Mucosa of descending colon (tissue), 3 donors: ENCODE results near the gene MBNL1. TPM values are rescaled to one million over a fixed set of nuclear protein-coding genes. Genes with fewer than 3 reads are reported as not detected.

Experiments used
- ATAC-seq: fragments of 200-7000 bp; cut with Tn5 transposase; one replicate; pipeline ENCODE4 v1.9.1; 2020; ENCODE audit warnings: mild to moderate bottlenecking, moderate library complexity
- DNase-seq, 3 donors: peaks; one replicate each; pipeline ENCODE4 v3.0.0-alpha.2; 2020
- H3K36me3 ChIP-seq: fragments of 200-600 bp; one replicate; pipeline ENCODE4 v1.8.0; 2021; ENCODE audit warnings: low read depth, mild to moderate bottlenecking
- H3K4me1 ChIP-seq: fragments of 200-600 bp; one replicate; pipeline ENCODE4 v1.8.0; 2021; ENCODE audit warnings: low read depth, mild to moderate bottlenecking
- H3K4me3 ChIP-seq: fragments of 200-600 bp; one replicate; pipeline ENCODE4 v1.8.0; 2021; ENCODE audit warnings: mild to moderate bottlenecking
- H3K9me3 ChIP-seq: fragments of 200-600 bp; one replicate; pipeline ENCODE4 v1.8.0; 2021; ENCODE audit warnings: mild to moderate bottlenecking
- intact Hi-C, 2 donors: fragments of 100-400 bp; cut with DNase I in 1 of 2; cut with micrococcal nuclease in 1 of 2; formaldehyde crosslinking; loops; one replicate each; pipeline versions ENCODE4 v1.11.0 to v1.11.1; 2022; cut with DNase I, micrococcal nuclease
- total RNA-seq, 3 donors: library from RNA; stranded (reverse); fragmentation: NEBNext Ultra II Directional in 2 of 3; extraction: Animal tissue kit (Norgen Biotek cat#: 25700) in 2 of 3; gene quantifications; one replicate each; pipeline versions ENCODE4 v1.2.1 to v1.2.4, GENCODE V29; 2021 to 2023
- TF ChIP-seq, protein P1 (sequence below): fragments of 200-600 bp; IDR thresholded peaks from one replicate; pipeline ENCODE4 v1.8.0; 2022; ENCODE audit warnings: antibody characterized with exemption, mild to moderate bottlenecking
- donor health status: DM: no; HTN: no; CAD: no; lungs with moderate emphysema.
- donor health status: DM: no; HTN: no; CAD: no.
- donor health status: DM: no; HTN: yes; CAD: no.

Gene MBNL1
- total RNA-seq, 3 donors from 2014 or later, result 184 to 381 (median 215) TPM

- no peak for DNase-seq
- TF ChIP-seq, protein P1, sequence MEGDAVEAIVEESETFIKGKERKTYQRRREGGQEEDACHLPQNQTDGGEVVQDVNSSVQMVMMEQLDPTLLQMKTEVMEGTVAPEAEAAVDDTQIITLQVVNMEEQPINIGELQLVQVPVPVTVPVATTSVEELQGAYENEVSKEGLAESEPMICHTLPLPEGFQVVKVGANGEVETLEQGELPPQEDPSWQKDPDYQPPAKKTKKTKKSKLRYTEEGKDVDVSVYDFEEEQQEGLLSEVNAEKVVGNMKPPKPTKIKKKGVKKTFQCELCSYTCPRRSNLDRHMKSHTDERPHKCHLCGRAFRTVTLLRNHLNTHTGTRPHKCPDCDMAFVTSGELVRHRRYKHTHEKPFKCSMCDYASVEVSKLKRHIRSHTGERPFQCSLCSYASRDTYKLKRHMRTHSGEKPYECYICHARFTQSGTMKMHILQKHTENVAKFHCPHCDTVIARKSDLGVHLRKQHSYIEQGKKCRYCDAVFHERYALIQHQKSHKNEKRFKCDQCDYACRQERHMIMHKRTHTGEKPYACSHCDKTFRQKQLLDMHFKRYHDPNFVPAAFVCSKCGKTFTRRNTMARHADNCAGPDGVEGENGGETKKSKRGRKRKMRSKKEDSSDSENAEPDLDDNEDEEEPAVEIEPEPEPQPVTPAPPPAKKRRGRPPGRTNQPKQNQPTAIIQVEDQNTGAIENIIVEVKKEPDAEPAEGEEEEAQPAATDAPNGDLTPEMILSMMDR, result no peak
- no peaks in the 10 kb centered on the region for H3K9me3 ChIP-seq
- H3K36me3 ChIP-seq, result no peaks in the 10 kb centered on the region
- peaks cover 3% of the 10 kb centered on the region for H3K4me1 ChIP-seq
- intact Hi-C loops, result no loop called here
- no peak for ATAC-seq
- H3K4me3 ChIP-seq, result no peak overlapping the region
Observed at GRCh38 chr3:152350139-152350538, 81.4 kb downstream of the MBNL1 start.

DNA sequence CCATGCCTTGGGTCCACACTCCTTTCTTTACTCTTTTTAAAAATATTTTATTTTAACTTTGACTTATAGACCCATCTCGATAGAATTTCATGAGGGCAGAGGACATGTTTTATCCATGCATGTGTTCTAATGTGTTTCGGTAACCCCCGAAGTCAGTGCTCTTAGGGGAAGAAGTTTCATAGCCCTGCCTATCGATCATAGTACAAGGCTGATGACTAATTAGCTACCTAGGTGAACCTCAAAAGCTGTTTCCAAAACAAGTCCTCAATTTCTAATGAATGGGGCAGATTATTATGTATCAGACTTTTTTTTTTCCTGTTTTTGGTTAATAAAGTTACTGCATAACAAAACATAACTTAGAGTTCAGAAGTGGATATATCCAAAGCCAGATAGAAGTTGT is 82.0 kb downstream of the MBNL1 start:
- Histone ChIP-seq H3K4me1 (peaks cover 3% of the 10 kb centered on the region), H3K36me3 (no peaks in the 10 kb centered on the region), H3K4me3 (no peak overlapping the region), H3K9me3 (no peaks in the 10 kb centered on the region)
- intact Hi-C loops, result no loop called here
- no peak for DNase-seq
- ATAC-seq, result no peak
- TF ChIP-seq, protein P1, result no peak

- Histone ChIP-seq H3K4me3 (no peak overlapping the region), H3K9me3 (no peaks in the 10 kb centered on the region), H3K4me1 (peaks cover 3% of the 10 kb centered on the region), H3K36me3 (no peaks in the 10 kb centered on the region)
- intact Hi-C loops, result no loop called here
- TF ChIP-seq, protein P1, result no peak
- no peak for DNase-seq
- ATAC-seq, result no peak
Observed at GRCh38 chr3:152352554-152352953, 83.8 kb downstream of the MBNL1 start.

GRCh38 chr3:152353578-152353977 is 84.8 kb downstream of the MBNL1 start:
- no peak overlapping the region for H3K4me3 ChIP-seq
- ATAC-seq (no peak), DNase-seq (no peak)
- intact Hi-C loops, result no loop called here
- TF ChIP-seq, protein P1, result no peak
- no peaks in the 10 kb centered on the region for H3K36me3 ChIP-seq
- no peaks in the 10 kb centered on the region for H3K9me3 ChIP-seq
- H3K4me1 ChIP-seq, result no peaks in the 10 kb centered on the region

DNA sequence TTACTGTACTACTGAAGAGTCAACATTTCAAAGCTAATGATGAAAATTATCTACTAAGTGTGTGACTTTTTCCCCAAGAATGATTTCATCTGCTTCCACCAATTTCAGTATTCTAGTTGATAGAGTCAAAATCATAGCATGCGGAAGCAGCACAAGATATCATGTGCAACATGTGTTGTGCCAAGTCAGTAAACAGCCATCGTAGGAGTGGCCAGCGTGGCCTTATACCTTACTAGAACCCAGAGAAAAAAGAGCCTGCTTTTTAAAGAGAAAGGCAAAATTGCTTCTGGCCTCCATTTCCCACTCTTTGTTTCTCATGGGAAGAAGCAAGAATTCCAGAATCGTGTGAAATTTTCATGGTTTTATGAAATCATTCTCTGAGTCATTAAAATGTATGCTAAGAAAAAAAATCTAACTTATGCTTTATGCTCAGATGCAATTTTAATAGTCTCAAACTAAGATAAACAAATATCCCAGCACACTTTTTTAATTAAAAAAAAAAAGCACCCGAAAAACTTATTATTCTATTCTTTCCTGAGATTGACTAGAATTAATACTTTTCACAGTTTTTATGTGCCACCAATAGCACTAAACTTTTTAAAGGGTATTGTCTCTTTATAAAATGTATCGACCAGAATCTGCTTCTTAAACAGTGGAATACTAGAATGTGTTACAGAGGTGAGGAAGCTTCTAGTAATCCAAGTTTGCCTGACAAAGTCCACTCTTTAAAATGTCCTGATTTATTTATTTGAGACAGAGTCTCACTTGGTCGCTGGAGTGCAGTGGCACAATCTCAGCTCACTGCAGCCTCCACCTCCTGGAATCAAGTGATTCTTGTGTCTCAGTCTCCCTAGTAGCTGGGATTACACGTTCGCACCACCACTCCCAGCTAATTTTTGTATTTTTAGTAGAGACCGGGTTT is 87.3 kb downstream of the MBNL1 start:
- H3K4me3 ChIP-seq, result no peak overlapping the region
- DNase-seq (no peak), ATAC-seq (no peak)
- H3K4me1 ChIP-seq, result no peaks in the 10 kb centered on the region
- no peaks in the 10 kb centered on the region for H3K36me3 ChIP-seq
- TF ChIP-seq, protein P1, result no peak
- intact Hi-C loops, result no loop called here
- H3K9me3 ChIP-seq, result no peaks in the 10 kb centered on the region
